Skin epidermis (tissue), 12 donors: Measurements from ENCODE around the gene DNASE1L3.

Experiments used
- H3K27ac ChIP-seq, 21 experiments: fragments of 200-600 bp; sonication (generic) in 11 of 21; one replicate each; pipeline ENCODE4 v1.5.0; 2020; ENCODE audit warnings: mild to moderate bottlenecking in 3 of 21, inconsistent platforms in 2 of 21, moderate library complexity in 2 of 21
- H3K4me3 ChIP-seq, 7 experiments: fragments of 200-600 bp; sonication (generic) in 2 of 7; one replicate each; pipeline ENCODE4 v1.5.0; 2020; ENCODE audit warnings: inconsistent platforms in 2 of 7, mild to moderate bottlenecking in 2 of 7, moderate library complexity in 1 of 7

DNASE1L3 gene

DNA sequence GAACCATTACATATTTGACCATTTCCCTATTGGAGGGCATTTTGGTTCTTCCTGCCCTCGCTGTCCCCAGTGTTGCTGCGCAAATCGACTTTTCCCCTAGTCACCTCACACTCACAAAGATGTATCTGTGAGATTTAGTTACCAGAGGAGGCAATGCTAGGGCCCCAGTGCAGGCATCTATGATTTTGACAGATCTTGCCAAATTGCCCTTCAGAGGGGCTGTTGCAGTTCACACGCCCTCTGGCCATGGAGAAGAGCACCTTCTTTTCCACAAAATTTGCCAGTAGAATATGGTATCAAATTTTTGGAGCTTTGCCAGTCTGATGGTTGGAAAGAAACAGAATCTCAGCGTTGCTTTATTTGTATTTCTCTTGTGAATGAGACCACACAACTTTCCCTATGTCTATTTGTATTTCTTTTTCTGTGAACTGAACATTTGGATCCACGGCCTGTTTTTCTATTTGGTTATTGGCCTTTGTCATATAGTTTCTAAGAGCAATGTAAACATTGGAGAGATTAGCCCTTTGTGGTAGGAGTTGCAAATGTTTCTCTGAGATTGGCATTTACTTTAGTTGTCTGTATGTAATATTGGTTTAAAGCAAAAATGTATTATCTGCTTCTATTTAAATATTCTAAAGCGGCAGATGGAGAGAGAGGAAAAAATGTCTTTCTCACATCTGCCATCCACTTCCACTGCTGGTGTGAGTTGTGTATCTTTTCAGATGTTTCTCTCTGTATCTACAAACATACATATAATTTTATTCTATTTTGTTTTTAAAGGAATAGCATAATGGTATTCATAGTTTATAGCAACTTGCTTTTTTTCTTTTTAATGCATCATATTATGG is 66.1 kb downstream of the DNASE1L3 start:
- no peak overlapping the region for H3K4me3 ChIP-seq
- no peak overlapping the region for H3K27ac ChIP-seq

GRCh38 chr3:58143417-58144055 is 67.2 kb downstream of the DNASE1L3 start:
- Histone ChIP-seq H3K27ac (no peak overlapping the region), H3K4me3 (no peak overlapping the region)
